C4-2B (cell line): ENCODE measurements around the gene TAMM41.

Experiments used
- ZFX ChIP-seq: fragments of 450-650 bp; IDR thresholded peaks from 2 replicates; pipeline ENCODE4 v1.6.1; 2017
- TF ChIP-seq, protein P1 (sequence below): fragments of 450-650 bp; conservative IDR thresholded peaks from 2 replicates; pipeline ENCODE4 v1.5.1; 2017; ENCODE audit warnings: mild to moderate bottlenecking

DNA sequence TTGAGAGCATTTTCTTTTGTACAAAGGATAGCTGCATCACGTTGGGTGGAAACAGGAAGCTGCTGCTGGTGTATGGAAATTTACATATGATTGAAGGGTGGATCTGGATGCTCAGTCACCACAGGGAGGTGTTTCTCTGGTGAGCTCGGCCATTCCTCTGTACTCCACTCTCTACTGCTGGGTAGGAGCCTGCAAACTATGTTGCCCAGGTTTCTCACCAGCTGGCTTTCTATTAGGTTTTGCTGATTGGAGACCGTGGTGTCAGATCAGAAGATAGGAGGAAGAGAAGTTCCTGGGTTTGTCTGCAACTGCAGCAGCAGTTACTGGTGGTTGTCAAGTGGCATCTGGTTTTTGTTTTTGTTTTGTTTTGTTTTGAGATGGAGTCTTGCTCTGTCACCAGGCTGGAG, 61.7 kb downstream of the TAMM41 start:
- TF ChIP-seq, protein P1, sequence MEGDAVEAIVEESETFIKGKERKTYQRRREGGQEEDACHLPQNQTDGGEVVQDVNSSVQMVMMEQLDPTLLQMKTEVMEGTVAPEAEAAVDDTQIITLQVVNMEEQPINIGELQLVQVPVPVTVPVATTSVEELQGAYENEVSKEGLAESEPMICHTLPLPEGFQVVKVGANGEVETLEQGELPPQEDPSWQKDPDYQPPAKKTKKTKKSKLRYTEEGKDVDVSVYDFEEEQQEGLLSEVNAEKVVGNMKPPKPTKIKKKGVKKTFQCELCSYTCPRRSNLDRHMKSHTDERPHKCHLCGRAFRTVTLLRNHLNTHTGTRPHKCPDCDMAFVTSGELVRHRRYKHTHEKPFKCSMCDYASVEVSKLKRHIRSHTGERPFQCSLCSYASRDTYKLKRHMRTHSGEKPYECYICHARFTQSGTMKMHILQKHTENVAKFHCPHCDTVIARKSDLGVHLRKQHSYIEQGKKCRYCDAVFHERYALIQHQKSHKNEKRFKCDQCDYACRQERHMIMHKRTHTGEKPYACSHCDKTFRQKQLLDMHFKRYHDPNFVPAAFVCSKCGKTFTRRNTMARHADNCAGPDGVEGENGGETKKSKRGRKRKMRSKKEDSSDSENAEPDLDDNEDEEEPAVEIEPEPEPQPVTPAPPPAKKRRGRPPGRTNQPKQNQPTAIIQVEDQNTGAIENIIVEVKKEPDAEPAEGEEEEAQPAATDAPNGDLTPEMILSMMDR, result no peak
- TF ChIP-seq ZFX, result no peak
